Panc1 (cell line): ENCODE measurements around the gene C16orf86. TPM values are rescaled to one million over a fixed set of nuclear protein-coding genes. Genes with fewer than 3 reads are reported as not detected.

Experiments used
- ATAC-seq: fragments of 200-7000 bp; cut with Tn5 transposase; 2 replicates; pipeline ENCODE4 v1.9.1; 2020; ENCODE audit warnings: mild to moderate bottlenecking, moderate library complexity
- BruUV-seq: library from RNA; stranded (reverse); fragments of 400-500 nt; replicated peaks from 2 replicates; lab custom pipeline; 2021; lab: Mats Ljungman, UMichigan
- CTCF ChIA-PET: fragments of 300-600 bp; sonication (Branson Sonifier 250); formaldehyde crosslinking; loops from one replicate; lab custom pipeline; 2022; ENCODE audit warnings: antibody characterized with exemption; lab: Charles Lee
- POLR2A ChIA-PET: fragments of 300-600 bp; sonication (Branson Sonifier 250); formaldehyde crosslinking; loops from one replicate; lab custom pipeline; 2022; ENCODE audit warnings: antibody characterized with exemption; lab: Charles Lee
- DNase-seq: peaks from one replicate; pipeline ENCODE4 v3.0.0-alpha.2; 2010; ENCODE audit warnings: low read depth, low spot score
- H3K27ac ChIP-seq: 2 replicates; pipeline ENCODE4 v1.5.1; 2011; ENCODE audit warnings: mild to moderate bottlenecking, low read length, inconsistent platforms
- H3K27me3 ChIP-seq: fragments of 200-500 bp; sonication (Bioruptor generic); 2 replicates; pipeline ENCODE4 v1.6.0; 2014; ENCODE audit warnings: low read length, inconsistent platforms; ENCODE audit not compliant: control insufficient read depth, insufficient read depth
- H3K36me3 ChIP-seq: fragments of 200-500 bp; sonication (Bioruptor generic); 2 replicates; pipeline ENCODE4 v1.5.1; 2014; ENCODE audit warnings: inconsistent platforms, mild to moderate bottlenecking, low read length, moderate library complexity; ENCODE audit not compliant: control insufficient read depth, insufficient read depth
- H3K4me1 ChIP-seq: 2 replicates; pipeline ENCODE4 v1.5.1; 2011; ENCODE audit warnings: inconsistent platforms, mild to moderate bottlenecking, low read length, moderate library complexity; ENCODE audit not compliant: control insufficient read depth, insufficient read depth
- H3K4me3 ChIP-seq, 2 experiments: 2 replicates each; pipeline ENCODE4 v1.5.1; 2011 to 2012; ENCODE audit warnings: low read depth in 2 of 2, low read length in 2 of 2, mild to moderate bottlenecking in 2 of 2, inconsistent platforms in 1 of 2, moderate library complexity in 1 of 2
- H3K9me3 ChIP-seq: fragments of 200-500 bp; sonication (Bioruptor generic); 2 replicates; pipeline ENCODE4 v1.5.1; 2014; ENCODE audit warnings: low read depth, mild to moderate bottlenecking, inconsistent platforms, low read length, moderate library complexity; ENCODE audit not compliant: control insufficient read depth, insufficient read depth
- CTCF ChIP-seq: fragments of 450-650 bp; IDR thresholded peaks from 2 replicates; pipeline ENCODE4 v1.5.1; 2017; ENCODE audit warnings: mild to moderate bottlenecking
- POLR2AphosphoS5 ChIP-seq: IDR thresholded peaks from 2 replicates; pipeline ENCODE4 v1.6.1; 2012; ENCODE audit warnings: mild to moderate bottlenecking, low read depth, low read length, moderate library complexity
- REST ChIP-seq, 2 experiments: IDR thresholded peaks; 2 replicates each; pipeline ENCODE4 v1.6.1; 2011 to 2012; ENCODE audit warnings: low read depth in 2 of 2, control low read depth in 1 of 2, low read length in 1 of 2, mild to moderate bottlenecking in 1 of 2, moderate library complexity in 1 of 2; ENCODE audit not compliant: insufficient read depth in 1 of 2
- SIN3A ChIP-seq: IDR thresholded peaks from 2 replicates; pipeline ENCODE4 v1.6.1; 2012; ENCODE audit warnings: low read depth, mild to moderate bottlenecking, low read length, moderate library complexity, borderline replicate concordance; ENCODE audit not compliant: insufficient read depth
- TCF7L2 ChIP-seq: IDR thresholded peaks from 2 replicates; pipeline ENCODE4 v1.6.1; 2011; ENCODE audit warnings: mild to moderate bottlenecking, low read depth, low read length, inconsistent platforms
- in situ Hi-C: cut with HindIII; loops from 2 replicates; pipeline ENCODE4 v1.10.0; 2016; ENCODE audit warnings: low sequenced_read_pairs, low pct_unique_long_range_greater_than_20kb
- intact Hi-C: fragments of 100-400 bp; cut with micrococcal nuclease; formaldehyde crosslinking; loops from one replicate; pipeline ENCODE4 v1.10.0; 2022; ENCODE audit not compliant: unreplicated experiment
- total RNA-seq: library from RNA; stranded (reverse); gene quantifications from one replicate; pipeline ENCODE4 v1.2.1, GENCODE V29; 2021; ENCODE audit not compliant: unreplicated experiment

C16orf86 gene
- total RNA-seq, 1 experiment from 2014 or later, result 0.80 TPM

GRCh38 chr16:67716097-67716496 is 49.5 kb downstream of the C16orf86 start:
- H3K9me3 ChIP-seq, result no peaks in the 10 kb centered on the region
- peaks cover 6% of the 10 kb centered on the region for H3K4me1 ChIP-seq
- no peak overlapping the region for H3K4me3 ChIP-seq
- in situ Hi-C loops, result no loop called here
- ChIA-PET CTCF (no interaction called here), POLR2A (no interaction called here)
- no peak for TF ChIP-seq REST (IDR thresholded peaks at IDR 0.05; ENCODE audit: insufficient read depth in 1 of 2, low read depth in 2 of 2, low read length in 1 of 2)
- TF ChIP-seq POLR2AphosphoS5, result no peak
- TF ChIP-seq CTCF, result no peak
- no peak for TF ChIP-seq SIN3A
- no peak for TF ChIP-seq TCF7L2
- no TSS peak for BruUV-seq
- peaks cover 4% of the 10 kb centered on the region for H3K36me3 ChIP-seq
- DNase-seq, result no peak
- H3K27ac ChIP-seq, result no peak overlapping the region
- intact Hi-C loops, result no loop called here
- no peaks in the 10 kb centered on the region for H3K27me3 ChIP-seq
- no peak for ATAC-seq

Other genes with a start within 250 kb of the C16orf86 start
- gene HSD11B2, start 235.7 kb upstream of the C16orf86 start, total RNA-seq, result 0.77 TPM
- 70.8 TPM for gene ATP6V0D1, start 185.7 kb upstream of the C16orf86 start, total RNA-seq
- not detected for gene AGRP, start 183.3 kb upstream of the C16orf86 start, total RNA-seq
- gene RIPOR1, start 138.0 kb upstream of the C16orf86 start, total RNA-seq, result 82.2 TPM
- 33.1 TPM for gene CTCF, start 104.3 kb upstream of the C16orf86 start, total RNA-seq
- 2.0 TPM for gene CARMIL2, start 21.7 kb upstream of the C16orf86 start, total RNA-seq
- 34.9 TPM for gene ACD, start 6.6 kb upstream of the C16orf86 start, total RNA-seq
- 10.8 TPM for gene PARD6A, start 5.9 kb upstream of the C16orf86 start, total RNA-seq
- 14.6 TPM for gene ENKD1, start 64 bp upstream of the C16orf86 start, total RNA-seq
- gene GFOD2, start 52.5 kb downstream of the C16orf86 start, total RNA-seq, result 15.1 TPM
- 13.4 TPM for gene RANBP10, start 139.7 kb downstream of the C16orf86 start, total RNA-seq
- gene TSNAXIP1, start 140.1 kb downstream of the C16orf86 start, total RNA-seq, result 1.6 TPM
- 27.3 TPM for gene THAP11, start 175.5 kb downstream of the C16orf86 start, total RNA-seq
- 119 TPM for gene NUTF2, start 180.1 kb downstream of the C16orf86 start, total RNA-seq
- gene CENPT, start 180.9 kb downstream of the C16orf86 start, total RNA-seq, result 43.4 TPM
- gene EDC4, start 206.2 kb downstream of the C16orf86 start, total RNA-seq, result 85.3 TPM
- gene NRN1L, start 218.1 kb downstream of the C16orf86 start, total RNA-seq, result 1.1 TPM
- 17.8 TPM for gene PSKH1, start 226.4 kb downstream of the C16orf86 start, total RNA-seq